ENCODE results near the gene SMO.
"Not testable (repeated sequence)": the region's sequence is repeated elsewhere in the genome, so short reads cannot be mapped to it uniquely, and the experiment has no call there.

SMO gene

DNA sequence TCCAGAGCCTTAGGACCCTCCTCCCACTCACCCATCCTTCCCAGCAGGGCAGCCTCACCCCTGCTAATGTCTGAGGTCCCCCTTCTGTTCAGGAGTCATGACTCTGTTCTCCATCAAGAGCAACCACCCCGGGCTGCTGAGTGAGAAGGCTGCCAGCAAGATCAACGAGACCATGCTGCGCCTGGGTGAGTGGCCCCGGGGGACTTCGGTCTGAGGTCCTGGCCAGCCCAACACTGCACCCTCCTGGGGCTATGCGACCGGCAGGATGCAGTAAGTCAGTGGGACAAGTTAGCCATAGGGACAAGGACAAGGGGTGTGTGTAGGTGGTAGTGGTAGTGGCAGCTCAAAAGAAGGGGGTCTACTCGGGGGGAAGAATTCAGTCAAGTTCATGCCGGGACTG is 20.2 kb downstream of the SMO start:
- Histone ChIP-seq H3K27ac (ENCODE audit: low read length) (no peak overlapping the region), H3K9me3 (ENCODE audit: control insufficient read depth, insufficient read depth, low read length) (no peaks in the 10 kb centered on the region), H3K4me3 (ENCODE audit: low read length) (no peak overlapping the region), H3K4me1 (ENCODE audit: control insufficient read depth, insufficient read depth, low read length) (no peaks in the 10 kb centered on the region), H3K27me3 (ENCODE audit: control insufficient read depth, insufficient read depth, low read length) (no peaks in the 10 kb centered on the region), H3K36me3 (ENCODE audit: control insufficient read depth, insufficient read depth, low read length) (peaks cover 26% of the 10 kb centered on the region)
- no peak for DNase-seq (ENCODE audit: low read depth, low spot score)
- WGBS (ENCODE audit: insufficient coverage, insufficient read length): no CpG with 5 or more reads among the region's 9 CpGs

DNA sequence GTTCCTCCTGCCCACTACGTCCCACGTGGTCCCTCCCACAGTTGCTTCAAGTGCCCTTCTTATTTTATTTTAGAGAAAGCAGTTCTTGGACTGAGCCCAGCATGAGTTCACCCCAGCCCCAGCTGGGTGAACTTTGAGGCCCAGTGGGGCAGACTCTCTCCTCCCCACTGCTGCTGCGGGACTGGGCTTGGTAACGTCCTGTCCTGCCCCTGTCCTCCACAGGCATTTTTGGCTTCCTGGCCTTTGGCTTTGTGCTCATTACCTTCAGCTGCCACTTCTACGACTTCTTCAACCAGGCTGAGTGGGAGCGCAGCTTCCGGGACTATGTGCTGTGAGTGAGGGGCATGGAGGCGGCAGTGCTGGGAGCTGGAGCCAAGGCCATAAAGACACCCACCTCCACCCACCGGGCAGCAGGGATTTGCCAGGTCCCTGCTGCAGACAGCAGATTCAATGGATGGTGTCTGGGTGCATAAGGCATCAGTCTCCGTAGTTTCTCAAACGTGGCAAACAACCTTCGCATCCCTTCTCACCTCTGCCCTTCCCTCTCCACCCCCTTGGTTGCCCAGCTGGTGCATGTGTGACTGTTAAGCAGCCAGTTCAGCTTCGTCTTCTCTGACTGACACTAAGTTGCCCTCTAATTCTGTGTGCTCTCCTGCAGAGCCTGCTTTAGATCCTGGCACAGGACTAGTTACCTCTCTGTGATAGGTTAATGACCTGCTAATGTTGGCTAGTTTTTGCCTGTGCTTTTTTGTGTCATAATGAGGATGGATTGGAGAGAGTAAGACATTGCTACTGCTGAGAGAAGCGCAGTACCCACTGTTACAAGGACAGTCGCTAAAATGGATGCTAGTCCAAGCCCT is 20.9 kb downstream of the SMO start:
- Histone ChIP-seq H3K9me3 (ENCODE audit: control insufficient read depth, insufficient read depth, low read length) (no peaks in the 10 kb centered on the region), H3K27ac (ENCODE audit: low read length) (no peak overlapping the region), H3K4me3 (ENCODE audit: low read length) (no peak overlapping the region), H3K36me3 (ENCODE audit: control insufficient read depth, insufficient read depth, low read length) (peaks cover 26% of the 10 kb centered on the region), H3K4me1 (ENCODE audit: control insufficient read depth, insufficient read depth, low read length) (no peaks in the 10 kb centered on the region), H3K27me3 (ENCODE audit: control insufficient read depth, insufficient read depth, low read length) (no peaks in the 10 kb centered on the region)
- no CpG with 5 or more reads among the region's 15 CpGs for WGBS (ENCODE audit: insufficient coverage, insufficient read length)
- no peak for DNase-seq (ENCODE audit: low read depth, low spot score)

GRCh38 chr7:129210256-129210988 is 22.0 kb downstream of the SMO start:
- H3K27ac ChIP-seq (ENCODE audit: low read length): no peak overlapping the region
- peaks cover 26% of the 10 kb centered on the region for H3K36me3 ChIP-seq (ENCODE audit: control insufficient read depth, insufficient read depth, low read length)
- WGBS (ENCODE audit: insufficient coverage, insufficient read length): no CpG with 5 or more reads among the region's 16 CpGs
- H3K4me3 ChIP-seq (ENCODE audit: low read length): no peak overlapping the region
- no peaks in the 10 kb centered on the region for H3K9me3 ChIP-seq (ENCODE audit: control insufficient read depth, insufficient read depth, low read length)
- H3K27me3 ChIP-seq (ENCODE audit: control insufficient read depth, insufficient read depth, low read length): no peaks in the 10 kb centered on the region
- DNase-seq (ENCODE audit: low read depth, low spot score): no peak
- no peaks in the 10 kb centered on the region for H3K4me1 ChIP-seq (ENCODE audit: control insufficient read depth, insufficient read depth, low read length)

DNA sequence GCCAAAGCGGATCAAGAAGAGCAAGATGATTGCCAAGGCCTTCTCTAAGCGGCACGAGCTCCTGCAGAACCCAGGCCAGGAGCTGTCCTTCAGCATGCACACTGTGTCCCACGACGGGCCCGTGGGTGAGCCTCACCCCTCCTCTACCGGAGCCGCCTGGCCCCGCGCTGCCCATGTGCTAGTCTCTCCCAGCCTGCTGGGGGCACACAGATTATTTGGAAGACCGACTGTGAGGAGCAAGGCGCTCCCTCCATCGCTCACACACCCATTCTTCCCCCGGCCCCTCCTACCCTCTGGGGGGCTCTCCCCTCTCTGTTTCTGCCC is 22.5 kb downstream of the SMO start:
- Histone ChIP-seq H3K27ac (ENCODE audit: low read length) (no peak overlapping the region), H3K27me3 (ENCODE audit: control insufficient read depth, insufficient read depth, low read length) (no peaks in the 10 kb centered on the region), H3K9me3 (ENCODE audit: control insufficient read depth, insufficient read depth, low read length) (no peaks in the 10 kb centered on the region), H3K36me3 (ENCODE audit: control insufficient read depth, insufficient read depth, low read length) (peaks cover 26% of the 10 kb centered on the region), H3K4me3 (ENCODE audit: low read length) (no peak overlapping the region), H3K4me1 (ENCODE audit: control insufficient read depth, insufficient read depth, low read length) (no peaks in the 10 kb centered on the region)
- no CpG with 5 or more reads among the region's 14 CpGs for WGBS (ENCODE audit: insufficient coverage, insufficient read length)
- DNase-seq (ENCODE audit: low read depth, low spot score): no peak

DNA sequence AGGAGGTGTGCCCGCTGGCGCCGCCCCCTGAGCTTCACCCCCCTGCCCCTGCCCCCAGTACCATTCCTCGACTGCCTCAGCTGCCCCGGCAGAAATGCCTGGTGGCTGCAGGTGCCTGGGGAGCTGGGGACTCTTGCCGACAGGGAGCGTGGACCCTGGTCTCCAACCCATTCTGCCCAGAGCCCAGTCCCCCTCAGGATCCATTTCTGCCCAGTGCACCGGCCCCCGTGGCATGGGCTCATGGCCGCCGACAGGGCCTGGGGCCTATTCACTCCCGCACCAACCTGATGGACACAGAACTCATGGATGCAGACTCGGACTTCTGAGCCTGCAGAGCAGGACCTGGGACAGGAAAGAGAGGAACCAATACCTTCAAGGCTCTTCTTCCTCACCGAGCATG is 23.7 kb downstream of the SMO start:
- WGBS (ENCODE audit: insufficient coverage, insufficient read length): no CpG with 5 or more reads among the region's 14 CpGs
- no peak for DNase-seq (ENCODE audit: low read depth, low spot score)
- Histone ChIP-seq H3K9me3 (ENCODE audit: control insufficient read depth, insufficient read depth, low read length) (no peaks in the 10 kb centered on the region), H3K4me1 (ENCODE audit: control insufficient read depth, insufficient read depth, low read length) (no peaks in the 10 kb centered on the region), H3K4me3 (ENCODE audit: low read length) (no peak overlapping the region), H3K27ac (ENCODE audit: low read length) (no peak overlapping the region), H3K27me3 (ENCODE audit: control insufficient read depth, insufficient read depth, low read length) (no peaks in the 10 kb centered on the region), H3K36me3 (ENCODE audit: control insufficient read depth, insufficient read depth, low read length) (peaks cover 23% of the 10 kb centered on the region)

DNA sequence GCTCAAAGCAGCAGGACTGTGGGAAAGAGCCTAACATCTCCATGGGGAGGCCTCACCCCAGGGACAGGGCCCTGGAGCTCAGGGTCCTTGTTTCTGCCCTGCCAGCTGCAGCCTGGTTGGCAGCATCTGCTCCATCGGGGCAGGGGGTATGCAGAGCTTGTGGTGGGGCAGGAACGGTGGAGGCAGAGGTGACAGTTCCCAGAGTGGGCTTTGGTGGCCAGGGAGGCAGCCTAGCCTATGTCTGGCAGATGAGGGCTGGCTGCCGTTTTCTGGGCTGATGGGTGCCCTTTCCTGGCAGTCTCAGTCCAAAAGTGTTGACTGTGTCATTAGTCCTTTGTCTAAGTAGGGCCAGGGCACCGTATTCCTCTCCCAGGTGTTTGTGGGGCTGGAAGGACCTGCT is 24.2 kb downstream of the SMO start:
- H3K4me3 ChIP-seq (ENCODE audit: low read length): no peak overlapping the region
- no CpG with 5 or more reads among the region's 4 CpGs for WGBS (ENCODE audit: insufficient coverage, insufficient read length)
- no peaks in the 10 kb centered on the region for H3K27me3 ChIP-seq (ENCODE audit: control insufficient read depth, insufficient read depth, low read length)
- H3K9me3 ChIP-seq (ENCODE audit: control insufficient read depth, insufficient read depth, low read length): no peaks in the 10 kb centered on the region
- H3K36me3 ChIP-seq (ENCODE audit: control insufficient read depth, insufficient read depth, low read length): peaks cover 20% of the 10 kb centered on the region
- no peak for DNase-seq (ENCODE audit: low read depth, low spot score)
- H3K27ac ChIP-seq (ENCODE audit: low read length): no peak overlapping the region
- H3K4me1 ChIP-seq (ENCODE audit: control insufficient read depth, insufficient read depth, low read length): no peaks in the 10 kb centered on the region

DNA sequence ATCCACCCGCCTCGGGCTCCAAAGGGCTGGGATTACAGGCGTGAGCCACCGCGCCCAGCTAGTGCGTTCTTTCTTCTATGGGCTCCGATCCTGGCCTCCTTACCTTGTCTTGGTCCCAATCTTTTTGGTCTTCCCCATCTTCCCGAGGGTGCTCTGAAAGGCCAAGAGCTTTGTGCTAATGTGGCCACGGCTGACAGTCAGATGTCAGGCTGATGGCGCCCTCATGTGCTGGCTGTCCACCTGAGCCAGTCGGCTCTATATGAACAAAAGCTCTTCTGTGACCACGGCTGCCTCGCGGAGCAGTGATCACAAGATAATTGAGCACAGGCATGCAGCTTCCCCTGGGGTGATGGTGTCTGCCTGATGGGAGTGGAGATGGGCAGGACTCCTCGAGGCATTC is 25.4 kb downstream of the SMO start:
- no peak for DNase-seq (ENCODE audit: low read depth, low spot score)
- Histone ChIP-seq H3K27me3 (ENCODE audit: control insufficient read depth, insufficient read depth, low read length) (no peaks in the 10 kb centered on the region), H3K4me3 (ENCODE audit: low read length) (no peak overlapping the region), H3K27ac (ENCODE audit: low read length) (no peak overlapping the region), H3K4me1 (ENCODE audit: control insufficient read depth, insufficient read depth, low read length) (no peaks in the 10 kb centered on the region), H3K36me3 (ENCODE audit: control insufficient read depth, insufficient read depth, low read length) (peaks cover 20% of the 10 kb centered on the region), H3K9me3 (ENCODE audit: control insufficient read depth, insufficient read depth, low read length) (no peaks in the 10 kb centered on the region)
- no CpG with 5 or more reads among the region's 15 CpGs for whole genome bisulfite sequencing (ENCODE audit: insufficient coverage, insufficient read length)

- H3K27ac ChIP-seq (ENCODE audit: low read length); DNase-seq (ENCODE audit: low read depth, low spot score); H3K4me1 ChIP-seq (ENCODE audit: control insufficient read depth, insufficient read depth, low read length); H3K4me3 ChIP-seq (ENCODE audit: low read length); H3K9me3 ChIP-seq (ENCODE audit: control insufficient read depth, insufficient read depth, low read length); H3K27me3 ChIP-seq (ENCODE audit: control insufficient read depth, insufficient read depth, low read length): not testable (repeated sequence)
- no CpG with 5 or more reads among the region's 15 CpGs for WGBS (ENCODE audit: insufficient coverage, insufficient read length)
- H3K36me3 ChIP-seq (ENCODE audit: control insufficient read depth, insufficient read depth, low read length): peaks cover 12% of the 10 kb centered on the region
Observed at GRCh38 chr7:129215691-129216090, 27.3 kb downstream of the SMO start.

GRCh38 chr7:129216101-129216715 is 27.8 kb downstream of the SMO start:
- not testable (repeated sequence) for H3K4me3 ChIP-seq (ENCODE audit: low read length); H3K9me3 ChIP-seq (ENCODE audit: control insufficient read depth, insufficient read depth, low read length); DNase-seq (ENCODE audit: low read depth, low spot score); H3K27me3 ChIP-seq (ENCODE audit: control insufficient read depth, insufficient read depth, low read length); H3K27ac ChIP-seq (ENCODE audit: low read length); H3K4me1 ChIP-seq (ENCODE audit: control insufficient read depth, insufficient read depth, low read length)
- H3K36me3 ChIP-seq (ENCODE audit: control insufficient read depth, insufficient read depth, low read length): peaks cover 12% of the 10 kb centered on the region
- WGBS (ENCODE audit: insufficient coverage, insufficient read length): no CpG with 5 or more reads among the region's 34 CpGs

DNA sequence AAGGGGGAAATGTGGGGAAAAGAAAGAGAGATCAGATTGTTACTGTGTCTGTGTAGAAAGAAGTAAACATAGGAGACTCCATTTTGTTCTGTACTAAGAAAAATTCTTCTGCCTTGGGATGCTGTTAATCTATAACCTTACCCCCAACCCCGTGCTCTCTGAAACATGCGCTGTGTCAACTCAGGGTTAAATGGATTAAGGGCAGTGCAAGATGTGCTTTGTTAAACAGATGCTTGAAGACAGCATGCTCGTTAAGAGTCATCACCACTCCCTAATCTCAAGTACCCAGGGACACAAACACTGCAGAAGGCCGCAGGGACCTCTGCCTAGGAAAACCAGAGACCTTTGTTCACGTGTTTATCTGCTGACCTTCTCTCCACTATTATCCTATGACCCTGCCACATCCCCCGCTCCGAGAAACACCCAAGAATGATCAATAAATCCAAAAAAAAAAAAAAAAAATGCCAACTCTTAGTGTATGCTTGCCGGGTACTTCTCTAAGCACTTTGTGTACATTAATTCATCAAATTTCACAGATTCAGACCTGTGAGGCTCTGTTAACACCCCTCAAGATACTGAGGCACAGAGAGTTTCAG is 28.5 kb downstream of the SMO start:
- no CpG with 5 or more reads among the region's 8 CpGs for WGBS (ENCODE audit: insufficient coverage, insufficient read length)
- not testable (repeated sequence) for H3K27ac ChIP-seq (ENCODE audit: low read length)

More for the DNA sequence above, 28.5 kb downstream of the SMO start:
- H3K27me3 ChIP-seq (ENCODE audit: control insufficient read depth, insufficient read depth, low read length); H3K9me3 ChIP-seq (ENCODE audit: control insufficient read depth, insufficient read depth, low read length); H3K4me3 ChIP-seq (ENCODE audit: low read length); H3K36me3 ChIP-seq (ENCODE audit: control insufficient read depth, insufficient read depth, low read length); DNase-seq (ENCODE audit: low read depth, low spot score); H3K4me1 ChIP-seq (ENCODE audit: control insufficient read depth, insufficient read depth, low read length): not testable (repeated sequence)
